Measurements from ENCODE around the gene TGFBR3.

The TGFBR3 gene

GRCh38 chr1:91653183-91653582 is 232.8 kb downstream of the TGFBR3 start:
- no peaks in the 10 kb centered on the region for H3K4me1 ChIP-seq
- no peaks in the 10 kb centered on the region for H3K27me3 ChIP-seq (ENCODE audit: low read depth)
- H3K36me3 ChIP-seq (replicated peaks) = no peaks in the 10 kb centered on the region
- no peaks in the 10 kb centered on the region for H3K9me3 ChIP-seq
- no peak for DNase-seq (ENCODE audit: low spot score in 2 of 2)
- in situ Hi-C loops (cut with MboI; ENCODE audit: low sequenced_read_pairs) = no loop called here
- H3K4me3 ChIP-seq = no peak overlapping the region

- in situ Hi-C loops (cut with MboI; ENCODE audit: low sequenced_read_pairs) = no loop called here
- H3K4me1 ChIP-seq = no peaks in the 10 kb centered on the region
- no peak for DNase-seq (ENCODE audit: low spot score in 2 of 2)
These were observed 234.3 kb downstream of the TGFBR3 start for GRCh38 chr1:91651661-91652071.

GRCh38 chr1:91651243-91651642 is 234.7 kb downstream of the TGFBR3 start:
- no peak for DNase-seq (ENCODE audit: low spot score in 2 of 2)
- Histone ChIP-seq H3K4me3 (no peak overlapping the region), H3K36me3 (replicated peaks) (no peaks in the 10 kb centered on the region), H3K4me1 (no peaks in the 10 kb centered on the region), H3K9me3 (no peaks in the 10 kb centered on the region), H3K27me3 (ENCODE audit: low read depth) (no peaks in the 10 kb centered on the region)
- in situ Hi-C loops (cut with MboI; ENCODE audit: low sequenced_read_pairs) = no loop called here

More at GRCh38 chr1:91651661-91652071, 234.3 kb downstream of the TGFBR3 start:
- H3K36me3 ChIP-seq (replicated peaks) = no peaks in the 10 kb centered on the region
- H3K9me3 ChIP-seq = no peaks in the 10 kb centered on the region
- no peaks in the 10 kb centered on the region for H3K27me3 ChIP-seq (ENCODE audit: low read depth)
- H3K4me3 ChIP-seq = no peak overlapping the region

GRCh38 chr1:91650764-91651163 is 235.2 kb downstream of the TGFBR3 start:
- in situ Hi-C loops (cut with MboI; ENCODE audit: low sequenced_read_pairs) = no loop called here
- no peaks in the 10 kb centered on the region for H3K27me3 ChIP-seq (ENCODE audit: low read depth)
- H3K36me3 ChIP-seq (replicated peaks) = no peaks in the 10 kb centered on the region
- H3K4me1 ChIP-seq = no peaks in the 10 kb centered on the region
- H3K9me3 ChIP-seq = no peaks in the 10 kb centered on the region
- H3K4me3 ChIP-seq = no peak overlapping the region
- DNase-seq (ENCODE audit: low spot score in 2 of 2) = no peak

- DNase-seq (ENCODE audit: low spot score in 2 of 2) = no peak
- in situ Hi-C loops (cut with MboI; ENCODE audit: low sequenced_read_pairs) = no loop called here
- Histone ChIP-seq H3K27me3 (ENCODE audit: low read depth) (no peaks in the 10 kb centered on the region), H3K9me3 (no peaks in the 10 kb centered on the region), H3K4me3 (no peak overlapping the region), H3K36me3 (replicated peaks) (no peaks in the 10 kb centered on the region), H3K4me1 (no peaks in the 10 kb centered on the region)
These were observed 238.9 kb downstream of the TGFBR3 start for GRCh38 chr1:91647061-91647460.

- no peak for DNase-seq (ENCODE audit: low spot score in 2 of 2)
- in situ Hi-C loops (cut with MboI; ENCODE audit: low sequenced_read_pairs) = no loop called here
- H3K36me3 ChIP-seq (replicated peaks) = no peaks in the 10 kb centered on the region
- no peak overlapping the region for H3K4me3 ChIP-seq
- no peaks in the 10 kb centered on the region for H3K9me3 ChIP-seq
- no peaks in the 10 kb centered on the region for H3K4me1 ChIP-seq
- no peaks in the 10 kb centered on the region for H3K27me3 ChIP-seq (ENCODE audit: low read depth)
These were observed 240.9 kb downstream of the TGFBR3 start for GRCh38 chr1:91645031-91645430.

GRCh38 chr1:91643431-91643830 is 242.5 kb downstream of the TGFBR3 start:
- no peak overlapping the region for H3K4me3 ChIP-seq
- H3K4me1 ChIP-seq = no peaks in the 10 kb centered on the region
- no peaks in the 10 kb centered on the region for H3K27me3 ChIP-seq (ENCODE audit: low read depth)
- no peaks in the 10 kb centered on the region for H3K9me3 ChIP-seq
- in situ Hi-C loops (cut with MboI; ENCODE audit: low sequenced_read_pairs) = no loop called here
- H3K36me3 ChIP-seq (replicated peaks) = no peaks in the 10 kb centered on the region
- DNase-seq (ENCODE audit: low spot score in 2 of 2) = no peak

- Histone ChIP-seq H3K4me1 (no peaks in the 10 kb centered on the region), H3K9me3 (no peaks in the 10 kb centered on the region), H3K4me3 (no peak overlapping the region), H3K27me3 (ENCODE audit: low read depth) (no peaks in the 10 kb centered on the region), H3K36me3 (replicated peaks) (no peaks in the 10 kb centered on the region)
- no peak for DNase-seq (ENCODE audit: low spot score in 2 of 2)
- in situ Hi-C loops (cut with MboI; ENCODE audit: low sequenced_read_pairs) = no loop called here
These were observed 244.9 kb downstream of the TGFBR3 start for GRCh38 chr1:91640877-91641526.

- no peak overlapping the region for H3K4me3 ChIP-seq
- no peaks in the 10 kb centered on the region for H3K9me3 ChIP-seq
- in situ Hi-C loops (cut with MboI; ENCODE audit: low sequenced_read_pairs) = no loop called here
- H3K4me1 ChIP-seq = no peaks in the 10 kb centered on the region
- no peak for DNase-seq (ENCODE audit: low spot score in 2 of 2)
- no peaks in the 10 kb centered on the region for H3K36me3 ChIP-seq (replicated peaks)
- H3K27me3 ChIP-seq (ENCODE audit: low read depth) = no peaks in the 10 kb centered on the region
These were observed 248.4 kb downstream of the TGFBR3 start for GRCh38 chr1:91637539-91637994.

GRCh38 chr1:91635763-91636162 is 250.2 kb downstream of the TGFBR3 start:
- no peak overlapping the region for H3K4me3 ChIP-seq
- no peaks in the 10 kb centered on the region for H3K9me3 ChIP-seq
- in situ Hi-C loops (cut with MboI; ENCODE audit: low sequenced_read_pairs) = no loop called here
- H3K4me1 ChIP-seq = peaks cover 8% of the 10 kb centered on the region
- no peaks in the 10 kb centered on the region for H3K36me3 ChIP-seq (replicated peaks)
- no peak for DNase-seq (ENCODE audit: low spot score in 2 of 2)
- no peaks in the 10 kb centered on the region for H3K27me3 ChIP-seq (ENCODE audit: low read depth)

GRCh38 chr1:91633438-91633837 is 252.5 kb downstream of the TGFBR3 start:
- peaks cover 8% of the 10 kb centered on the region for H3K4me1 ChIP-seq
- no peak overlapping the region for H3K4me3 ChIP-seq
- DNase-seq (ENCODE audit: low spot score in 2 of 2) = no peak
- no peaks in the 10 kb centered on the region for H3K36me3 ChIP-seq (replicated peaks)
- in situ Hi-C loops (cut with MboI; ENCODE audit: low sequenced_read_pairs) = no loop called here
- no peaks in the 10 kb centered on the region for H3K9me3 ChIP-seq
- H3K27me3 ChIP-seq (ENCODE audit: low read depth) = no peaks in the 10 kb centered on the region

GRCh38 chr1:91631718-91632330 is 254.1 kb downstream of the TGFBR3 start:
- H3K27me3 ChIP-seq (ENCODE audit: low read depth) = no peaks in the 10 kb centered on the region
- in situ Hi-C loops (cut with MboI; ENCODE audit: low sequenced_read_pairs) = no loop called here
- no peak overlapping the region for H3K4me3 ChIP-seq
- H3K36me3 ChIP-seq (replicated peaks) = no peaks in the 10 kb centered on the region
- no peaks in the 10 kb centered on the region for H3K9me3 ChIP-seq
- H3K4me1 ChIP-seq = peaks cover 8% of the 10 kb centered on the region
- peak; percentile 62 to 79 for DNase-seq (ENCODE audit: low spot score in 2 of 2)

GRCh38 chr1:91630803-91631202 is 255.1 kb downstream of the TGFBR3 start:
- Histone ChIP-seq H3K4me3 (no peak overlapping the region), H3K27me3 (ENCODE audit: low read depth) (no peaks in the 10 kb centered on the region), H3K36me3 (replicated peaks) (no peaks in the 10 kb centered on the region), H3K4me1 (peaks cover 8% of the 10 kb centered on the region), H3K9me3 (no peaks in the 10 kb centered on the region)
- no peak for DNase-seq (ENCODE audit: low spot score in 2 of 2)
- in situ Hi-C loops (cut with MboI; ENCODE audit: low sequenced_read_pairs) = no loop called here
